ENCODE measurements around the gene CLDN10.

Gene CLDN10

GRCh38 chr13:95603887-95604555 is 51.5 kb downstream of the CLDN10 start:
- DNase-seq: no peak

- no peak for DNase-seq
Measured at GRCh38 chr13:95604556-95604915, 52.0 kb downstream of the CLDN10 start.

GRCh38 chr13:95605448-95606125 is 53.1 kb downstream of the CLDN10 start:
- DNase-seq: no peak

GRCh38 chr13:95607366-95607765 is 54.8 kb downstream of the CLDN10 start:
- DNase-seq: no peak

GRCh38 chr13:95608640-95609323 is 56.3 kb downstream of the CLDN10 start:
- no peak for DNase-seq

- DNase-seq: no peak
Measured at GRCh38 chr13:95614641-95615245, 62.2 kb downstream of the CLDN10 start.

- no peak for DNase-seq
Measured at GRCh38 chr13:95615539-95615938, 63.0 kb downstream of the CLDN10 start.

GRCh38 chr13:95620030-95620824 is 67.7 kb downstream of the CLDN10 start:
- DNase-seq: no peak

GRCh38 chr13:95620825-95621498 is 68.4 kb downstream of the CLDN10 start:
- no peak for DNase-seq

- DNase-seq: no peak
Measured at GRCh38 chr13:95623141-95623540, 70.6 kb downstream of the CLDN10 start.

- peak; percentile 49 for DNase-seq
Measured at GRCh38 chr13:95624020-95624419, 71.5 kb downstream of the CLDN10 start.

GRCh38 chr13:95626768-95627167 is 74.2 kb downstream of the CLDN10 start:
- DNase-seq: no peak

GRCh38 chr13:95627590-95627989 is 75.1 kb downstream of the CLDN10 start:
- DNase-seq: no peak

- no peak for DNase-seq
Measured at GRCh38 chr13:95628488-95628887, 76.0 kb downstream of the CLDN10 start.

GRCh38 chr13:95629071-95629470 is 76.6 kb downstream of the CLDN10 start:
- DNase-seq: no peak

Data from activated CD4-positive, alpha-beta T cell treated with anti-CD3 and anti-CD28 coated beads, Interleukin-10, Interleukin-2, amounts not matched to agents 100 ng/mL and 50 ng/mL, durations not matched to agents 16 hours and 8 hours (primary cell).